HG02870 (cell line): ENCODE measurements around the gene PPP2R5A.

Experiments
- ATAC-seq: cut with Tn5 transposase; IDR thresholded peaks from one replicate; pipeline ENCODE4 v1.9.1; 2021; ENCODE audit warnings: mild to moderate bottlenecking, moderate library complexity; ENCODE audit not compliant: unreplicated experiment

Gene PPP2R5A

GRCh38 chr1:212401838-212402582, 116.8 kb downstream of the PPP2R5A start:
- no peak for ATAC-seq

- ATAC-seq, result no peak
Observed at GRCh38 chr1:212402666-212403321, 117.6 kb downstream of the PPP2R5A start.

- ATAC-seq, result no peak
Observed at GRCh38 chr1:212410231-212410820, 125.1 kb downstream of the PPP2R5A start.
